Astrocyte of the cerebellum (primary cell): ENCODE results near the gene PRR29.

ENCODE experiments used
- DNase-seq: peaks from one replicate; pipeline ENCODE4 v3.0.0-alpha.2; 2011; ENCODE audit warnings: low read depth
- H3K4me3 ChIP-seq: 2 replicates; pipeline ENCODE4 v1.5.1; 2011; ENCODE audit warnings: mild to moderate bottlenecking, low read depth, low read length, moderate library complexity
- CTCF ChIP-seq: IDR thresholded peaks from 2 replicates; pipeline ENCODE4 v1.5.1; 2012; ENCODE audit warnings: low read length, low read depth, moderate library complexity, mild to moderate bottlenecking; ENCODE audit errors: missing control alignments
- in situ Hi-C: cut with HindIII; loops from 2 replicates; pipeline ENCODE4 v1.10.0; 2017; ENCODE audit warnings: low sequenced_read_pairs

The PRR29 gene

GRCh38 chr17:63983320-63983719, 14.8 kb upstream of the PRR29 start:
- DNase-seq = no peak
- in situ Hi-C loops = loop anchor here (5.0 kb wide), 1 partner anchor 56 kb away; no protein-coding TSS in a partner anchor
- no peak overlapping the region for H3K4me3 ChIP-seq
- no peak for TF ChIP-seq CTCF

DNA sequence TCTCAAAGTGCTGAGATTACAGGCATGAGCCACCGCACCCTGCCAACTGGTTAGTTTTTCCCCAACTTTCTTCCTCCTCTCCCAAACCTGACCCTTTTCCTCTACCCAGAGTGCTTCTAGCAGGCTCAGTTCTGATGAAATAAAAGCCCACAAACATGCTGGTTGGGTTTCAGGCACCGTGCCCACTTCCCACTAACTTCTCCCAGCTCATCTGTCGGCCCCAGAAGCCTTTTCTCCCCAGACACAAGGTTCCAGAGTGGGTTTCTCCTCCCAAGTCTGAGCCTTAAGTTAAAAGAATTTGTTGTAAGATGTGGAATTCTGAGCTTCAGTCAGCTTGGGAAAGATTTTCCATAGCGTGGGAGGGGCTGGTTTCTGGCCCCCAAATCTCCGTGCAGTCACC, 13.9 kb upstream of the PRR29 start:
- peak; percentile 66 for DNase-seq
- TF ChIP-seq CTCF = no peak
- in situ Hi-C loops = loop anchor here (5.0 kb wide), 1 partner anchor 57 kb away; no protein-coding TSS in a partner anchor

GRCh38 chr17:63984651-63985386, 13.3 kb upstream of the PRR29 start:
- peak; percentile 74 for DNase-seq
- TF ChIP-seq CTCF = no peak
- in situ Hi-C loops = loop anchor here (5.0 kb wide), 1 partner anchor 58 kb away; no protein-coding TSS in a partner anchor
- H3K4me3 ChIP-seq = no peak overlapping the region

More for the DNA sequence above, 13.9 kb upstream of the PRR29 start:
- H3K4me3 ChIP-seq = no peak overlapping the region

GRCh38 chr17:63985387-63986140, 12.6 kb upstream of the PRR29 start:
- DNase-seq = no peak
- no peak for TF ChIP-seq CTCF
- no peak overlapping the region for H3K4me3 ChIP-seq
- in situ Hi-C loops = no loop called here

GRCh38 chr17:63986821-63987220, 11.3 kb upstream of the PRR29 start:
- in situ Hi-C loops = no loop called here
- no peak for TF ChIP-seq CTCF
- DNase-seq = no peak

DNA sequence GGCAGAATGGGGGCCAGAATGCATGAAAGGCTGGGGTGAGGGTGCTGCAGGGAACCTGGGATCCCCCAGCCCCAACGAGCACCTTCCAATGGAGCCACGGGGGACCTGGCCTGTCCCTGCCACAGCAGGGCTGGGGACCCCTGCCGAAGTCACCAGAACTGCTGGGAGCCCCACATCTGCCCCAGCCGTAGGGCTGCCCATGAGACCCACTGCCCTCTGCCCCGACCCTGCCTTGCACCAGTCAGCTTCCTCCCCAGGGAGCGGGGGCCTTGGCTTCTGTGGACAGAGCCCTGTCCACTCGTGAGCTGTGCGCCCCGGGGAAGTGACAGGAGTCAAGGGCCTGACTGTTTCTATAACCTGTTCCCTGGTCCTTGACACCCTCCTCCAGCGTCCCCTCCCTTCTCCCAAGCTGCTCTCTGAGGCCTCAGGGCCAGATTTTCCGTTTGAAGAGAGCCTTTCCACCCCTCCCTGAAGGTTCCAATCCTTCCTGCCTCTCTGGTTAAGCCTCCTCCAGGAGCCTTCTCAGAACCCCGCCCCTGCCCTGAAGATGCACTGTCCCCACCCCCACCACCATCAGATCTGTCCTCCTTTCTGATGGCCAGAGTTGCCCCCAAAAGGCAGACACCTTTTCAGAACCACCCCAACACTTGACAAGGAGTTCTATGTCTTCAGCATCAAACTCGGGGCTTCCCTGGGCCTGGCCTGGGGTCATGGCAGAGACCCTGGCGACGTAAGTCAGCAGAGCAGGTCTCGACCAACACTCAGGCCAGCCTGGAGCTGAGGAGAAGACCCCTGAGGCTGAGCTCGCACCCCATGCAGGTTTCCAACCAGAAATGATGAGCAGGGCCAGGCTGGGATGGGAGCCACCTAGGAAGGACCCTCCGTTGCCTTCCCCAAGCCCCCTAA, 10.7 kb upstream of the PRR29 start:
- no peak for DNase-seq
- no peak for TF ChIP-seq CTCF
- in situ Hi-C loops = no loop called here
- H3K4me3 ChIP-seq = no peak overlapping the region

More at GRCh38 chr17:63986821-63987220, 11.3 kb upstream of the PRR29 start:
- H3K4me3 ChIP-seq = no peak overlapping the region
